A673 (cell line): ENCODE data around the gene NUDT21. TPM values are rescaled to one million over a fixed set of nuclear protein-coding genes. Genes with fewer than 3 reads are reported as not detected.

Experiments used
- BruUV-seq: library from RNA; stranded (reverse); fragments of 400-500 nt; replicated peaks from 2 replicates; lab custom pipeline; 2021; lab: Mats Ljungman, UMichigan
- CTCF ChIA-PET: fragments of 300-600 bp; sonication (Branson Sonifier 250); formaldehyde crosslinking; loops from one replicate; lab custom pipeline; 2022; ENCODE audit warnings: antibody characterized with exemption; lab: Charles Lee
- POLR2A ChIA-PET: fragments of 300-600 bp; sonication (Branson Sonifier 250); formaldehyde crosslinking; loops from one replicate; lab custom pipeline; 2022; ENCODE audit warnings: antibody characterized with exemption; ENCODE audit not compliant: low non-redundant PET; lab: Charles Lee
- DNase-seq: peaks from one replicate; pipeline ENCODE4 v3.0.0-alpha.2; 2015; ENCODE audit warnings: low spot score
- H3K27ac ChIP-seq: fragments of 200-600 bp; sonication (generic); 2 replicates; pipeline ENCODE4 v1.5.1; 2016; ENCODE audit warnings: mixed run types, low read depth, mild to moderate bottlenecking, mixed read lengths, antibody characterized with exemption, low read length; ENCODE audit not compliant: poor library complexity, severe bottlenecking
- H3K27me3 ChIP-seq: fragments of 200-600 bp; sonication (generic); replicated peaks from 2 replicates; pipeline ENCODE4 v1.6.1; 2017; ENCODE audit warnings: mixed run types, low read depth, mild to moderate bottlenecking, mixed read lengths, antibody characterized with exemption, low read length; ENCODE audit not compliant: insufficient read depth, poor library complexity
- H3K36me3 ChIP-seq: fragments of 200-600 bp; sonication (generic); 2 replicates; pipeline ENCODE4 v1.6.1; 2016; ENCODE audit warnings: mixed run types, mild to moderate bottlenecking, mixed read lengths, antibody characterized with exemption, low read length; ENCODE audit not compliant: insufficient read depth, poor library complexity, severe bottlenecking
- H3K4me1 ChIP-seq: fragments of 200-600 bp; sonication (generic); 2 replicates; pipeline ENCODE4 v1.6.1; 2017; ENCODE audit warnings: mixed run types, mild to moderate bottlenecking, mixed read lengths, antibody characterized with exemption, low read length; ENCODE audit not compliant: insufficient read depth, poor library complexity, severe bottlenecking
- H3K4me3 ChIP-seq: fragments of 200-600 bp; sonication (generic); 2 replicates; pipeline ENCODE4 v1.5.1; 2016; ENCODE audit warnings: low read depth, mixed run types, mild to moderate bottlenecking, mixed read lengths, low read length; ENCODE audit not compliant: poor library complexity, severe bottlenecking
- H3K9me3 ChIP-seq: fragments of 200-600 bp; sonication (generic); 2 replicates; pipeline ENCODE4 v1.6.1; 2016; ENCODE audit warnings: mixed run types, low read depth, mild to moderate bottlenecking, mixed read lengths, antibody characterized with exemption, low read length; ENCODE audit not compliant: poor library complexity, severe bottlenecking
- CTCF ChIP-seq: fragments of 300-800, 200-600 bp; sonication (generic); conservative IDR thresholded peaks from 2 replicates; pipeline ENCODE4 v1.5.1; 2017; ENCODE audit warnings: low read depth, mild to moderate bottlenecking, antibody characterized with exemption, low read length, moderate library complexity, mixed read lengths
- EZH2 ChIP-seq: fragments of 200-600 bp; sonication (generic); IDR thresholded peaks from 2 replicates; pipeline ENCODE4 v1.6.1; 2017; ENCODE audit warnings: borderline replicate concordance, low read depth, mild to moderate bottlenecking, mixed read lengths, antibody characterized with exemption, low read length; ENCODE audit not compliant: poor library complexity, severe bottlenecking
- intact Hi-C: fragments of 100-400 bp; cut with micrococcal nuclease; formaldehyde crosslinking; loops from one replicate; pipeline ENCODE4 v1.10.0; 2022; ENCODE audit not compliant: unreplicated experiment
- total RNA-seq: library from RNA; stranded (reverse); gene quantifications from 2 replicates; pipeline ENCODE4 v1.2.3, GENCODE V29; 2021

The NUDT21 gene
- total RNA-seq, 1 experiment from 2014 or later: 231 TPM

GRCh38 chr16:56405977-56406672, 45.0 kb downstream of the NUDT21 start:
- intact Hi-C loops: no loop called here
- no peak overlapping the region for H3K27ac ChIP-seq
- BruUV-seq: no TSS peak
- H3K4me3 ChIP-seq: no peak overlapping the region
- TF ChIP-seq CTCF: no peak
- TF ChIP-seq EZH2: no peak
- H3K27me3 ChIP-seq: no peaks in the 10 kb centered on the region
- H3K36me3 ChIP-seq: peaks cover 48% of the 10 kb centered on the region
- ChIA-PET CTCF (no interaction called here), POLR2A (no interaction called here)
- no peaks in the 10 kb centered on the region for H3K4me1 ChIP-seq
- no peaks in the 10 kb centered on the region for H3K9me3 ChIP-seq
- no peak for DNase-seq

- no peaks in the 10 kb centered on the region for H3K9me3 ChIP-seq
- intact Hi-C loops: no loop called here
- peak; percentile 25 for DNase-seq
- ChIA-PET CTCF (interaction anchor here (0.6 to 1.1 kb wide), 2 partner anchors 16 to 46 kb away, joined by 3 read pairs; no protein-coding TSS in a partner anchor), POLR2A (no interaction called here)
- H3K27me3 ChIP-seq: no peaks in the 10 kb centered on the region
- peaks cover 25% of the 10 kb centered on the region for H3K36me3 ChIP-seq
- TF ChIP-seq CTCF: peak; percentile 39
- no peak for TF ChIP-seq EZH2
- H3K4me1 ChIP-seq: no peaks in the 10 kb centered on the region
- H3K4me3 ChIP-seq: no peak overlapping the region
- H3K27ac ChIP-seq: no peak overlapping the region
- BruUV-seq: no TSS peak
Observed at GRCh38 chr16:56401482-56401881, 49.6 kb downstream of the NUDT21 start.

- ChIA-PET POLR2A (no interaction called here), CTCF (interaction anchor here (1.1 kb wide), 1 partner anchor 44 kb away, joined by 3 read pairs; no protein-coding TSS in a partner anchor)
- no peaks in the 10 kb centered on the region for H3K9me3 ChIP-seq
- no peak for DNase-seq
- intact Hi-C loops: no loop called here
- H3K4me3 ChIP-seq: no peak overlapping the region
- H3K27me3 ChIP-seq: no peaks in the 10 kb centered on the region
- H3K27ac ChIP-seq: no peak overlapping the region
- no TSS peak for BruUV-seq
- TF ChIP-seq EZH2 (no peak), CTCF (no peak)
- H3K36me3 ChIP-seq: peaks cover 25% of the 10 kb centered on the region
- H3K4me1 ChIP-seq: no peaks in the 10 kb centered on the region
Observed at GRCh38 chr16:56400458-56400857, 50.7 kb downstream of the NUDT21 start.
